GM19395 (cell line): ENCODE data around the gene GCNT1.
"Not testable (repeated sequence)": the region's sequence is repeated elsewhere in the genome, so short reads cannot be mapped to it uniquely, and the experiment has no call there.

Experiments
- ATAC-seq: cut with Tn5 transposase; IDR thresholded peaks from one replicate; pipeline ENCODE4 v1.9.1; 2021; ENCODE audit warnings: mild to moderate bottlenecking, moderate library complexity; ENCODE audit not compliant: unreplicated experiment

Gene GCNT1

DNA sequence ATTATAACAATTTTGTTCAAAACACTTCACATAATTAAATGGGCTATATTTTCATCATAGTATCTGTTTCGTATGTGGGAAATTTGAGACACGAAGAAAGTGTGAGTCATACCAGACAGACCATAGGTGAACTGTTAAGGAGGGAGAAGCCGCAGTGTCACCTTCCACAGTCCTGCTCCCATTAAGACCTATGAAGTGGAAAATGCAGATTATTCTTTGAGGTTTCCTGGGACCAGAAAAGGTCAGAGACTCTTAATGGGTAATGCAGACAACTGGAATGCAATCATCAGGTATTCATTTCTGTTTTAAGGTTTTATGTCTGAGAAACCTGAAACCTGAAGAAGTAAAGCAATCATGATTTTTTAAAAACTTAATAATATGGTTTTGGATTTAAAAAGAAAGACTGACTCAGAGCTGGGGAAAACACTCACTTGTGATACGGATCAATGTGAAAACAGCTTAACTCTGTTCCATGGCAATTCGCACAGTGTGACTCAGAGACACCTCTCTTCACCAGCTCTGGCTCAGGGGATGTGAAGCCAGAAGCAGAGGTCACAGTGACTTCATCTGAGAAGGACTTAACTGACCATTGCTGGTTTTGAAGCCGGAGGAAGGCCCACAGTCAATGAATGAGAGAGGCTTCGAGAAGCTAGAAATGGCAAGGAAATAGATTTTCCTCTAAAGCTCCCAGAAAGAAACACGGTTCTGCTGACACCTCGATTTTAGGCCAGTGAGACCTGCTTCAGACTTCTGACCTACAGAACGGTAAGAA lies 17.2 kb upstream of the GCNT1 start:
- peak; percentile 70 for ATAC-seq

DNA sequence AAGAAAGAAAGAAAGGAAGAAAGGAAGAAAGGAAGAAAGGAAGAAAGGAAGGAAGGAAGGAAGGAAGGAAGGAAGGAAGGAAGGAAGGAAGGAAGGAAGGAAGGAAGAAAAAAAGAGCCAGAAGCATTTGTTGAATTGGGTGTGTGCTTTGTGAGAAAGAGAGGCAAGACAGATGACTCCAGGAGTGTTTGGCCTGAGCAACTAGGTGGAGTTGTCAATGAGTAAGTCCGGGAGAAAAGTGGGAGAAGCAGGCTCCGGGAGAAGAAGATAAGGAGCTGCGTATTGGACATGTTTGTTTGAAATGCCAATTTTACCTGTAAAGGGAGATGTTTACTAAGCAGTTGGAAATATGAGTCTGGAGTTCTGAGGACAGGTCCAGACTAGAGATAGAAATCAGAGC lies 15.1 kb upstream of the GCNT1 start:
- no peak for ATAC-seq

GRCh38 chr9:76444322-76444929 lies 14.6 kb upstream of the GCNT1 start:
- ATAC-seq = no peak

DNA sequence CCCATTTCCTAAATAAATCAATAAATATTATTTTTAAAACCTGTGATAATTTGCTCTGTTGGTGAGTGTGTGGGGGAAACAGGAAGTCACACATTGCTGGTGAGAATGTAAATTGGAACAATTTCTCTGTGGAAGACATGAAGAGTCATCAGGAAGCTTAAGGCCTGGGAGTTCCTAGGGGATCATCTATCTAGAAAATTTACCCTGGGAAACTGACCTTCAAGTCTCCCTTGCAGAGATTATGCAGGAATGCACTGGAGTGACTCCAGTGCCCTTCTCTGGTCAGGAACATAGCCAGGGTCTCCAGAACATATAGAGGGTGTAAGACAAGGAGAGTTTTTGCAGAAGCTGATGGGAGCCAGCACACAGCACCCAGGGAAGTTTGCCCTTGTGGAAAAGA lies 13.0 kb upstream of the GCNT1 start:
- ATAC-seq = no peak

GRCh38 chr9:76448501-76448900 lies 10.5 kb upstream of the GCNT1 start:
- no peak for ATAC-seq

GRCh38 chr9:76451234-76451633 lies 7.7 kb upstream of the GCNT1 start:
- ATAC-seq = no peak

GRCh38 chr9:76452839-76453238 lies 6.1 kb upstream of the GCNT1 start:
- ATAC-seq = no peak

- ATAC-seq = no peak
Observed at GRCh38 chr9:76453785-76454184, 5.2 kb upstream of the GCNT1 start.

DNA sequence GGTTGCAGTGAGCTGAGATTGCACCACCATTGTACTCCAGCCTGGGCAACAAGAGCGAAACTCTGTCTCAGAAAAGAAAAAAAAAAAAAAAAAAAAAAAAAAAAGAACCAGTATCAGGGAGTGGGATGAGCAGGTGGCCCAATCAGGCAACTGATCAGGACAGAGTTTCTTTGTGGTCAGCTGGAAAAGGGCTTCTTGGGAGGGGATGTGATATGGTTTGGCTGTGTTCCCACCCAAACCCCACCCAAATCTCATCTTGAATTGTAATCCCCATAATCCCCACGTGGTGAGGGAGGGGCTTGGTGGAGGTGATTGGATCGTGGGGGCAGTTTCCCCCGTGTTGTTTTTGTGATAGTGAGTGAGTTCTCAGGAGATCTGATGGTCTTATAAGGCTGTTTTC lies 4.7 kb upstream of the GCNT1 start:
- ATAC-seq = no peak

- no peak for ATAC-seq
Observed at GRCh38 chr9:76456202-76456926, 2.6 kb upstream of the GCNT1 start.

DNA sequence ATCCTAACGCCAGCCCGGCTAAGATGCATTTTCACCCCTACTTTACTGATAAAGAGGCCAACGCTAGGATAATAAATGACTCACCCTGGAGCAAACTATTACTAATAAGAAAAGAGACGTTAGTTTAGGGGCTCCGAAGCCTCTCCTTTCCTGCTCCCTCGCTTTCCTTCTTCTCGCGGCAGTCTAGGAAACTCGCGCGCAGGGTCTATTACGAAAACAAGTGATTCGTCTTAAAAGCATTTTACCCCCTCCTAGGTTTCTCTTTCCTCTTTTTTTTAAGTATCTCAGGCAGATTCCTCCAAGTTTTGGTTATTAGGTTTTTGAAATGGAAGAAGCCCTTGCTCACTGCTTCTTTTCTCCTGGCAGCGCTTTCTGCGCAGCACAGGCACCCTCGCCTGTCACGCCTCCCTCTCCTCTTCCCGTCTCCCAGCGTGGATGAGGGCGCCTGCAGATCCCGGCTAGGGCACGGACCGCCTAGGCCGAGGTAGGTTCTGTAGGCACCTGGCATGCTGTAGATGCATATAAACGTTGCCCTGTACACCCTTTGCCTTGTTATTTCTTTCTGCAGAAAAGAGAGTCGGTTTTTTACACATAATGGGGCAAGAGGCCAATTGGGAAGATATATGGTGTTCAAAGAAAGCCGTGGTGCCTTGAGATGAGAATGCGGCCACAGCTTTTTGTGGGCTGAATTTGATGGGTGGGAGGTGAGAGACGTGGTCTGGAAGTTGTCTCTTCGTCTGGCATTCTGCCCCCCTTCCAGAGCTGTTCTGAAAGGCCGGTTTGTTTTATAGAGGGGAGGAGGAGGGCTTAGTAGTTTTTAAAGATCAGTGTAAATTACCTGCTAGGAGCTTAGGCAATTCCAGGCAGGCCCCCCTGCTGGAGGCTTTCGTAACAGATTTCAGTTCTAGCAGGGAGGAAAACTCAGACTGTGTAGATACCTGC lies 983 bp downstream of the GCNT1 start:
- no peak for ATAC-seq

GRCh38 chr9:76462126-76462525 lies 3.1 kb downstream of the GCNT1 start:
- ATAC-seq = no peak

GRCh38 chr9:76463211-76463610 lies 4.2 kb downstream of the GCNT1 start:
- peak; percentile 63 for ATAC-seq

DNA sequence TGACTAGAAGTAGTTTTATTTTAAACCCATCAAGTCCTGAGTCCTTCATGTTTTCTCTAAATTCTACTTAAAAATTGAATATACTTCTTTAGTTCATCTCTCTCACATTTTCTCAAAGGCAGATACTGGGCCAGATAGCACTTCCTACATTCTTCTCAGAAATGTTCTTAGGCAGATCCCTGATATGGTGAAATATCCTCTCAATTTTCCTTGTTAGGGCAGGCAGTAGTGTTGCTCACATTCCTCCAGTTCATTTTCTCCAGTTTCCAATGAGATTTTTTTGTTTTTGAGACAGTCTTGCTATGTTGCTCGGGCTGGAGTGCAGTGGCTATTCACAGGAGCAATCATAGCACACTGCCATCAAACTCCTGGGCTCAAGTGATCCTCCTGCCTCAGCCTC lies 5.7 kb downstream of the GCNT1 start:
- ATAC-seq = no peak

DNA sequence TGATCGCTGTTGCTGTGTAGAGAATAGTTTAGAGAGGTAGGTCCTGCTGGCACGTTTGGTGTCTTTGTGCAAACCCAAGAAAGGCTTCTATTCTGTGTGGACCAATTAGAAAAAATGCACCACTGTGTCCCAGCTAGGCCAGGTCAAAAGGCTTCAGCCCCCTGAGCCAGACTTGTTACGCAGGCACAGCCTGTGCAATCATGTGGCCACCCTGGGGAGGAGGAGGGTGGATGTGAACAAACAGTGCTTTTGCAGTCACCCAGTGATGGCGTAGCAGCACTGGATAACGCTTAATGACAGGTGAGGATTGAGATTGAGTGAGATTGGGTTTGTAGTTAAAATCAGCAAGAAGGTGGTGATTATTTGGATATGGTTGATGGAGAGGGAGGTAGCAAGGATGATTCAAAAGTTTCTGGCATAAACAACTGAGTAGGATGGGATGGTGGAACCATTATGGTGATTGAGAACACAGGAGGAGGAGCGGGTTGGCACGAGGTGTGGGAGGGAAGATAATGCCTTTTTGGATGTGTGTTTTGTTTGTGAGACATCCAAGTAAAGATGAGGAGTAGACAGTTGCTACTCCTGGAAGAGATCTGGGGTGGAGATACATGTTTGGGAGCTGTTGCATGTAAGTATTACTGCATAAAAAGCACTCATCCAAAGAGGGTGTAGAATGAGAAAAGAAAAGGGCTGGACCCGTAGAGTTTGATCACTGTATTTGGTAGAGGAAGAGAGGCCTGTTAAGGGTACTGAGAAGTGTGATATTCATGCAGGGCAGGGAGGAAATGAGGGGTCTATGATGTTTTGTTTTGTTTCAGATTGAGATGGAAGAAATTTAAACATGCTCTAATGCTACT lies 6.7 kb downstream of the GCNT1 start:
- no peak for ATAC-seq

- no peak for ATAC-seq
Observed at GRCh38 chr9:76466299-76466605, 7.3 kb downstream of the GCNT1 start.

GRCh38 chr9:76474419-76474818 lies 15.4 kb downstream of the GCNT1 start:
- ATAC-seq = no peak

DNA sequence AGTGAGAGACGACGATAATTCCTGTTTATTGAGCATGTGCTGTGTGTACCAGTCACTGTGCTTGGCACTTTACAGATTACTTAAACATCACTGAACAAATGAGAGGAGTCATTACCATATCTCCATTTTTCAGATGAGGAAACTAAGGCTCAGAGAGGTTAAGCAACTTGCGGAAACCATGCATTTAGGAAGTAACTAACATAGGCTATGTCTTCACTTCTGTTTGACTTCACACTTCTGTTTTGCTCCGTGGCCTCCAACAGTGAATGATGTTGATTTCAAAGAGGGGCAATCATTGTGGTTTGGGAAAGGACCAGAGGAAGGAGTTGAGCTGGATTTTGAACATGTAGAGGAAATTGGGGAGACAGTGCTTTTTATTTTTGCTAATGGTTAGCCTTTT lies 16.7 kb downstream of the GCNT1 start:
- no peak for ATAC-seq

- not testable (repeated sequence) for ATAC-seq
Observed at GRCh38 chr9:76477818-76478217, 18.8 kb downstream of the GCNT1 start.

- ATAC-seq = no peak
Observed at GRCh38 chr9:76478226-76478625, 19.2 kb downstream of the GCNT1 start.
